ENCODE measurements around the gene SEC14L2. TPM values are rescaled to one million over a fixed set of nuclear protein-coding genes. Genes with fewer than 3 reads are reported as not detected.
"Not testable (repeated sequence)": the region's sequence is repeated elsewhere in the genome, so short reads cannot be mapped to it uniquely, and the experiment has no call there.

SEC14L2 gene
- total RNA-seq, 2 experiments from 2014 or later, result 12.8 to 15.3 TPM

DNA sequence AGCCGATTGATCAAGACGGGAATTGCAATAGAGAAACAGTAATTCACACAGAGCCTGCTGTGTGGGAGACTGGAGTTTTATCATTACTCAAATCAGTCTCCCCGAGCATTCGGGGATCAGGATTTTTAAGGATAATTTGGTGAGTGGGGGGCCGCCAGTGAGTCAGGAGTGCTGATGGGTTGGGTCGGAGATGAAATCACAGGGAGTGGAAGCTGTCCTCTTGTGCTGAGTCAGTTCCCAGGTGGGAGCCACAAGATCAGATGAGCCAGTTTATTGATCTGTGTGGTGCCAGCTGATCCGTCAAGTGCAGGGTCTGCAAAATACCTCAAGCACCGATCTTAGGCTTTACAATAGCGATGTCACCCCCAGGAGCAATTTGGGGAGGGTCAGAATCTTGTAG lies 44.3 kb downstream of the SEC14L2 start:
- Mint-ChIP-seq H3K27me3 (peaks cover 22% of the 10 kb centered on the region), H3K4me1 (ENCODE audit: low read depth) (peaks cover 19% of the 10 kb centered on the region), H3K9me3 (peaks cover 2% of the 10 kb centered on the region), H3K27ac (no peak overlapping the region), H3K36me3 (peaks cover 3% of the 10 kb centered on the region), H3K4me3 (no peak overlapping the region)
- intact Hi-C loops (cut with micrococcal nuclease), result no loop called here
- CTCF ChIA-PET, result no interaction called here
- POLR2A ChIA-PET, result no interaction called here
- no peak for DNase-seq

DNA sequence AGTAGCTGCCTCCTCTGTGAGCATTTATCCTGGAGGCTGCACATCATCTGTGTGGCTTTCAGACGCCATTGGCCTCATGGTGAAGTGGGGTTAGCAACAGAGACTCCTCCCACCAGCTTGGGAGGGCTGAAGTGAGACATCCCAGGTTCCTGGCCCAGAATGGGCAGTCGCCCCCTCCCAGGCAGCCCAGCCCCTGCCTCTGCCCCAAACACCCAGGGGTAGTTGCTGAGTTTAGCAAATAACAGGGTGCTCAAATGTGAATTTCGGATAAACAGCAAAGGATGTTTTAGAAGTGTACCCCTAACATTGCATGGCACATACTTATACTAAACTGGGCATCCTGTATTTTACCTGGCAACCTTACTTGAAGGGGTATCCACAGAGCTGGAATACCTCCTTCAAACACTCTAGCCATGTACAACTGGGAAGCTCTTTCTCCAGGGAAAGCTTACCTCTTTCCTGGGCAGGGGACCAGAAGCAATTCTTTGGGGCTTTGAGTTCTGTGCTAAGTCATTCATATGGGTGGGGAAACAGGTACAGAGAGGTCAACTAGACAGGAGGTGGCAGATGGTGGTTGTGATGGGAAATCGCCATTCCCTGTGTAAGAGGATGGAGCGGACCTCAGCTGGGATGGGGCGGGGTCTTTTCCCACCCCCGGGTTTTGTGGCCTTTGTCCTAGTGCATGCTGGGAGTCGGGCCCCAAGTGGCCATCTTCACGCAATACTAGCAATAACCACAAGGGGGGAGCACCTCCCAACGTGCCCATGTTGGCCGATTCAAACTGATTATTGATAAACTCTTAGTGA lies 48.0 kb downstream of the SEC14L2 start:
- H3K4me3 Mint-ChIP-seq, result no peak overlapping the region

DNA sequence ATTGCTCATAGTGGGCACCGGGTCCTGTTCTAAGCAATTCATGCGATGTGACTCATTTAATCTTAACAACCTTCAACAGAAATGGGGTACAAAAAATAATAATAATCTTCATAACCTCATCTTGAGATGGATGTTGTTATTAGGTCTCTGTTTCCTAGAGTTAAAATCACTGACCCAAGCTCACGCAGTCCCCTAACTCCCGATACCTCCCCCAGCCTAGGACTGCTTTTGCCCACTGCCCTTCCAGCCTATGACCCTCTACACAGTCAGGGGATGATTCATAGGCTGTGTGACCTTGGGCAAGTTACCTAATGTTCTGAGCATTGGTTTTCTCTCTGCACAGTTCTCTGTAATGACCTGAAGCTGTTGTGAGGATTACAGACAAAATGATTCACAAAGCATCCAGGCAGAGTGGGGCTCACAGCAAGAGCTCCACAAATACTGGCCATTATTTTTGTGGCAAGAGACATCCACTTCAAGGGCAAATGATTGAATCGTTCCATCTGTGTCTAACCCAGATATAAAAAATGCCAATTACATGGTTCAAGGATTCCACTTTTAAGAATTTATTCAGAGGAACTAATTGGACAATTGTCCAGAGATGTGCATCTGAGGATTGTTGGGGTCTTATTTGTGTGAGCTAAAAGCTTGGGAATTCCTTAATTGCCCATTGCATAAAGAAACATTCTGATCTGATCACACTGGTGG lies 48.8 kb downstream of the SEC14L2 start:
- ChIA-PET CTCF (interaction anchor here (0.7 to 3.0 kb wide), 14 partner anchors 9 to 474 kb away, joined by 3 to 35 read pairs (median 4); partner anchors contain the start of gene MTFP1), POLR2A (no interaction called here)
- no peak for DNase-seq
- H3K27ac Mint-ChIP-seq, result no peak overlapping the region
- H3K9me3 Mint-ChIP-seq, result no peaks in the 10 kb centered on the region
- intact Hi-C loops (cut with micrococcal nuclease), result loop anchor here (2.0 kb wide), 1 partner anchor 39 kb away; no protein-coding TSS in a partner anchor
- peaks cover 1% of the 10 kb centered on the region for H3K36me3 Mint-ChIP-seq
- H3K4me3 Mint-ChIP-seq, result no peak overlapping the region
- peaks cover 30% of the 10 kb centered on the region for H3K27me3 Mint-ChIP-seq
- peaks cover 19% of the 10 kb centered on the region for H3K4me1 Mint-ChIP-seq (ENCODE audit: low read depth)

More for the DNA sequence above, 48.0 kb downstream of the SEC14L2 start:
- Mint-ChIP-seq H3K27me3 (peaks cover 33% of the 10 kb centered on the region), H3K4me1 (ENCODE audit: low read depth) (peaks cover 19% of the 10 kb centered on the region), H3K36me3 (peaks cover 1% of the 10 kb centered on the region), H3K27ac (no peak overlapping the region), H3K9me3 (no peaks in the 10 kb centered on the region)
- DNase-seq, result peak; percentile 78
- ChIA-PET CTCF (interaction anchor here (0.7 to 3.0 kb wide), 18 partner anchors 9 to 474 kb away, joined by 3 to 35 read pairs (median 4); partner anchors contain the start of genes MTFP1 and RNF215), POLR2A (interaction anchor here (1.0 kb wide), 1 partner anchor 21 kb away, joined by 3 read pairs; no protein-coding TSS in a partner anchor)
- intact Hi-C loops (cut with micrococcal nuclease), result loop anchor here (2.0 kb wide), 1 partner anchor 40 kb away; no protein-coding TSS in a partner anchor

DNA sequence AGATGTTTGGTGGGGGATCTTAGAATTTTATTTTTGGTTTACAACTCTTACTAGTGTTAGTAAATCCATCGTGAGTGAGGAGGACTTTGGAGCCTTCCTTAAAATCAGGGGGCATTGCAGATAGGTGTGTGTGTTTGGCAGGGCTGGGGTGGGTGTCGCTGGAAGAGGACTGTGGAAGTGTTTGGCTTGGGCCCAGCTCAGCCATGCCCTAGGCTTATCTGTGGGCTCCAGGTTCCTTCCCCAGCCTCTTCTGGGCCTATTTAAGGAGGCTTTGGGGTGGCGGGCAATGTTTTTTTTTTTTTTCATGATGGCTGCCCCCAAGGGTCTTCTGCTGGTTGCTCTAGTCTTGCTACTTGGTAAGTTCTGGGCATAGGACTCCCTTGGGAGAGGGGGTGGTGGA lies 50.8 kb downstream of the SEC14L2 start:
- Mint-ChIP-seq H3K36me3 (no peaks in the 10 kb centered on the region), H3K4me3 (no peak overlapping the region), H3K4me1 (ENCODE audit: low read depth) (peaks cover 12% of the 10 kb centered on the region), H3K27ac (no peak overlapping the region), H3K27me3 (peaks cover 27% of the 10 kb centered on the region), H3K9me3 (no peaks in the 10 kb centered on the region)
- ChIA-PET CTCF (no interaction called here), POLR2A (no interaction called here)
- DNase-seq, result no peak
- intact Hi-C loops (cut with micrococcal nuclease), result no loop called here

DNA sequence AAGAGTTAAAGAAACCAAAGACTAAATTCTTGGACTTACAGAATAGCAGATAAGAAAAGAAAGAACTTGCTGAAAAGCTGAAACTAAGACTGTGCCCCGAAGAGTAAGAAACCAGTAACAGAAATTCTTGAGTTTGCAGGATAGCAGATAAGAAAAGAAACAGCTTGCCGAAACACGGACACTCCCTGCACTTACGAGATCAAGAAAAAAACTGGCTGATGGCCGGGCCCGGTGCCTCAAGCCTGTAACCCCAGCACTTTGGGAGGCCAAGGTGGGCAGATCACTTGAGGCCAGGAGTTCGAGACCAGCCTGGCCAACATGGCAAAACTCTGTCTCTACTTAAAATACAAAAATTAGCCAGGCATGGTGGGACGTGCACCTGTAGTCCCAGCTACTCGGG lies 54.7 kb downstream of the SEC14L2 start:
- intact Hi-C loops (cut with micrococcal nuclease); H3K36me3 Mint-ChIP-seq; DNase-seq; H3K4me3 Mint-ChIP-seq; POLR2A ChIA-PET; H3K9me3 Mint-ChIP-seq; H3K4me1 Mint-ChIP-seq (ENCODE audit: low read depth); H3K27ac Mint-ChIP-seq: not testable (repeated sequence)
- peaks cover 16% of the 10 kb centered on the region for H3K27me3 Mint-ChIP-seq
- CTCF ChIA-PET, result interaction anchor here (1.1 to 1.8 kb wide), 2 partner anchors 34 to 164 kb away, joined by 3 to 4 read pairs; no protein-coding TSS in a partner anchor

DNA sequence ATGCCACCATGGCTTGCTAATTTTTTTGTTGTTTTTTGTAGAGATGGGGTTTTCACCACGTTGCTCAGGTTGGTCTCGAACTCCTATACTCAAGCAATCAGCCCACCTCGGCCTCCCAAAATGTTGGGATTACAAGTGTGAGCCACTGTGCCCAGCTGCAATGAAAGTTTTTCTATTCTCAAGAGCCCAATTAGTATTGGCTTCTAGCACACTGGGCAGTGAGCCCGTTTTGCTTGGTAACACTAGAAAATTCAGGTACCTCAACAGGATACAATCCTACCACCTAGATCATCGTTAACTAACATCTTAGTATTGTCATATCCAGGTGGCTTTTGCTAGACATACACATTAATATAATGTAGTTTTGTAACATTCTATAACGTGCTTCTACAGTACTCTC lies 56.0 kb downstream of the SEC14L2 start:
- H3K4me1 Mint-ChIP-seq (ENCODE audit: low read depth), result no peaks in the 10 kb centered on the region
- no peaks in the 10 kb centered on the region for H3K9me3 Mint-ChIP-seq
- no peak overlapping the region for H3K4me3 Mint-ChIP-seq
- H3K36me3 Mint-ChIP-seq, result no peaks in the 10 kb centered on the region
- POLR2A ChIA-PET, result no interaction called here
- intact Hi-C loops (cut with micrococcal nuclease), result no loop called here
- H3K27me3 Mint-ChIP-seq, result peaks cover 14% of the 10 kb centered on the region
- no peak overlapping the region for H3K27ac Mint-ChIP-seq
- DNase-seq, result no peak
- CTCF ChIA-PET, result interaction anchor here (1.1 kb wide), 1 partner anchor 165 kb away, joined by 3 read pairs; no protein-coding TSS in a partner anchor

DNA sequence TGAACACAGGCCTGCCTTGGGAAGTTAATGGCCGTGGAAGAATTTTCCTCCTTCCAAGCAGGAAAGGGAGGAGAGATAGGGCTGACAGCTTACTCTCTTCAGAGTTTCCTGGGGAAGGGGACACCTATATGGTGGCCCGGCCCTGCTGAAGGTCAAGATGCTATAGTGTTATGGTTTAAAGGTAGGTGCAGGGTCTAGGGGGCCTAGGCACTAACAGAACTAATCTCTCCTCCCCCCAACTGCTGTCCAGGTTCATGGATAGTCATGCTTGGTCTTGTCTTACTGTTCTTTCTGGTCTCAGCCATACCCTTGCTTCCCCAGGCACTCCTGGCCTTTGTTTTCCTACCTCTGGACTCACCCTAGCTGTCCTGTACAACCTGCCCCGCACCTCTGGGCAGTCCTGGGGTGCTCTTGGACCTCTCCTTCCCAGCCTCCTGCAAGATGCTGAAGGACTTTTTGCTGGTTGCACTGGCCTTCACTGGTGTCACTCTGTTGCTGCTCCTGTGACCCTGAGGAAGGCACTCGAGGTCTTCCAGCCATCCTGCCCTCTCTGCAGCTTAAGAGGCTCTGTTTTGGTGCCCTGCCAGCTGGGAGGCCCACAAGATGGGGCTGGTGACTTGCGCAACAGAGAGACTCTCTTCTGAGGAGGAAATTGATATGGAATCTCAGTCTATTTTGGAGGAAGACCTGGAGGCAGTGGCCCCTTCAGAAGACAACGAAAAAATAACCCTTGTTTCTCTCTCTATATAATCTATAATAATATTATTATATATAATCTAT lies 57.1 kb downstream of the SEC14L2 start:
- Mint-ChIP-seq H3K27ac (no peak overlapping the region), H3K9me3 (no peaks in the 10 kb centered on the region), H3K27me3 (peaks cover 14% of the 10 kb centered on the region), H3K4me3 (no peak overlapping the region), H3K4me1 (ENCODE audit: low read depth) (no peaks in the 10 kb centered on the region), H3K36me3 (no peaks in the 10 kb centered on the region)
- peak; percentile 56 for DNase-seq
- CTCF ChIA-PET, result no interaction called here
- POLR2A ChIA-PET, result no interaction called here
- intact Hi-C loops (cut with micrococcal nuclease), result no loop called here

DNA sequence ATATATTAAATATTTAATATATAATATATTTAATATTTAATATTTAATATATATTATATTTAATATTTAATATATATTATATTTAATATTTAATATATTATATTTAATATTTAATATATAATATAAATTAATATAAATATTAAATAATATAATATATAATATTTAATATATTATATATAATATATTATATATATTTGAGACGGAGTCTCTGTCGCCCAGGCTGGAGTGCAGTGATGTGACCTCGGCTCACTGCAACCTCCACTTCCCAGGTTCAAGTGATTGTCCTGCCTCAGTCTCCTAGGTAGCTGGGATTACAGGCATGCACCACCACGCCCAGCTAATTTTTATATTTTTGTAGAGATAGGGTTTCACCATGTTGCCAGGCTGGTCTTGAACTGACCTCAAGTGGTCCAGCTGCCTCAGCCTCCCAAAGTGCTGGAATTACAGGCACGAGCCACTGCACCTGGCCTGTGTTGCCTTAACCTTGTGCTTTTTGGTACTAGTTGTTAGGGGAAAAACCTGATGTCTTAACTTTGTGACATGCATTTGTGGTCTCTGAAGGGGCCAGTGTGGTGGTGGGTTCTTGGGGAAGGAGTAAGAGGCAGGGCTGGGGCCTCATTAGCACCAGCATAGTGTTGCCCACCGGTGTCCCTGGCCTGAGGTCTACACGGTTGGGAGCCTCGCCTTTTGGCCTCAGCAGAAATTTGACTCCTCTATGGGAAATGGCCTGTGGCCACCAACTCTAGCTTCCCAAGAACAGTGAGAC lies 58.4 kb downstream of the SEC14L2 start:
- Mint-ChIP-seq H3K27ac (no peak overlapping the region), H3K36me3 (no peaks in the 10 kb centered on the region), H3K27me3 (peaks cover 13% of the 10 kb centered on the region), H3K4me1 (ENCODE audit: low read depth) (no peaks in the 10 kb centered on the region), H3K4me3 (no peak overlapping the region), H3K9me3 (no peaks in the 10 kb centered on the region)
- DNase-seq, result no peak
- POLR2A ChIA-PET, result no interaction called here
- CTCF ChIA-PET, result interaction anchor here (1.0 kb wide), 1 partner anchor 167 kb away, joined by 3 read pairs; no protein-coding TSS in a partner anchor
- intact Hi-C loops (cut with micrococcal nuclease), result no loop called here

DNA sequence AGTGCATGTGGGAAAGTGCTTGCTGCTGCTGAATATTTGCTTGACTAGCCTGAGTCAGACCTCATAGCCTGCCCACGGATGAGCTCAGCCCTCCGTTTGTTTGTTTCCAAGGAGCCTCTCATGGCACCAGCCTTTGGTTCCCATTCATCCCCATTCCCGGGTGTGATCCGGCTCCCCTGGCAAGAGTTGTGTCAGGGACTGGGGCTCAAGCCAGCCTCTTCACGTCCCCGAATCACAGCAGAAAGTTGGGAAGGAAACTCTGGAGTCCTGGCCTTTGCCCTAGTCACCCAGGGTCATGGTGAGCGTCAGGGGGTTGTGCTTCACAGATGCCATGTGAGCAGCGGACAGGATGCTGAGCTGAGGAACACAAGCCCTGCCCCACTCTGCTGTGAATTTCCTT lies 61.2 kb downstream of the SEC14L2 start:
- no peaks in the 10 kb centered on the region for H3K9me3 Mint-ChIP-seq
- ChIA-PET POLR2A (no interaction called here), CTCF (no interaction called here)
- H3K4me1 Mint-ChIP-seq (ENCODE audit: low read depth), result no peaks in the 10 kb centered on the region
- intact Hi-C loops (cut with micrococcal nuclease), result no loop called here
- H3K27me3 Mint-ChIP-seq, result peaks cover 10% of the 10 kb centered on the region
- no peaks in the 10 kb centered on the region for H3K36me3 Mint-ChIP-seq
- no peak for DNase-seq
- H3K27ac Mint-ChIP-seq, result no peak overlapping the region
- no peak overlapping the region for H3K4me3 Mint-ChIP-seq

DNA sequence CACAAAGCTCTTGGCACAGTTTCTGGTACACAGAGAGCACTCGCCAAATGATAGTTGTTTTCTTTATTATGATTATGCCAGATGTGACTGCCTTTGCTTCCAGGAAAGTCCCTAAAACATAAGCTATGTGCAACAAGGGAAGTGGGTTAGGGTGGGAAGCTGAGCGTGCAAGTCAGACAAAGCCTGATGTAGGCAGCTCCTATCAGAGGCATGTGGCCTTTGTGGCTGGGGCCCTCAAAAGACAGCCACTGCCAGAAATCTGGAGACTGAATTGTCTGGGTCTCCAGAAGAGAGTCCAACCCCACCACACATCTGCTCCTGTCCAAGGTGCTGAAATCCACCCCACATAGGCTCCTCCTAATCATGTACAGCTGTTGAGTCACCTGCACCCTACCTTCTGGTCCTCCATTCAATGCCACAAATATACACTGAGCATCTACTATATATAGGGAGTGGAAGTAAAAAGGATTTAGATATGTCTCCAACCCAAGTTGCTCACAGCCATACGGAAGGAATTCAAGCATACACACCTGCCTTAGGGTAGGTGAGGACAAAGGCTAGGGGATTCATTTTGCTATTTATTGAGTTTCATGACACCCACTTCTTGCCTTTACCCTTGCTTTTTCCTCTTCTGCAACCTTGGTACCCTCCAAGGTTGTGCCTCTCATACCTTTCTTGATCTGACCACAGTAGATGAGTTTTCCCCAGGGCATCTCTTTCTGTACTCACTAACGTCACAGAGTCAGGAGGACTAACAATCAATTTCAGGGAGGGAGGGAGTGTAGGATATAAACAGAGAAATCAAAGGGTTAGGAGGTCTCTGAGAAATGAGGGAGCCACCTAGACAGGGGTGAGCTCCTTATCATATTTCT lies 62.6 kb downstream of the SEC14L2 start:
- intact Hi-C loops (cut with micrococcal nuclease), result no loop called here
- CTCF ChIA-PET, result interaction anchor here (0.6 to 1.4 kb wide), 3 partner anchors 14 to 72 kb away, joined by 3 to 7 read pairs (median 3); no protein-coding TSS in a partner anchor
- POLR2A ChIA-PET, result no interaction called here
- H3K4me1 Mint-ChIP-seq (ENCODE audit: low read depth), result no peaks in the 10 kb centered on the region
- H3K36me3 Mint-ChIP-seq, result no peaks in the 10 kb centered on the region
- no peaks in the 10 kb centered on the region for H3K9me3 Mint-ChIP-seq
- peak; percentile 33 for DNase-seq
- no peak overlapping the region for H3K4me3 Mint-ChIP-seq
- H3K27me3 Mint-ChIP-seq, result peaks cover 9% of the 10 kb centered on the region
- no peak overlapping the region for H3K27ac Mint-ChIP-seq

DNA sequence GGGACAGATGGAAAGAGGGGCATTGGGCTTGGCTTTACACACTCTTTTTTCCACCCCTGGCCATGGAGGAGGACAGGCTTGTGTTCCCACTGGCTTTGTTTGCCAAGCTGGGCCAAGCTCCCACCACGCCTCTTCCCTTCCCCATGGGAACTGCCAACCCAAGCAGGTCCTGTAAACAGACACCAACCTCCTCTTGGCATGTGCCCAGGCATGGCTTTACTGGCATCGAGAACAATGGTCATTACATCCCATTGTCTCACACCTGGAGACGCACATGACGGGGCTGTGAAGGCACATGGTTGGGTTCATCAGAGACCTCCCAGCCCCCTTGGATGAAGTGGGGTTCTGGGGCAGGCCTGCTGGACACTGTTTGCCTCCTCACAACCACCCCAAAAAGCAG lies 63.3 kb downstream of the SEC14L2 start:
- Mint-ChIP-seq H3K4me3 (no peak overlapping the region), H3K9me3 (no peaks in the 10 kb centered on the region), H3K4me1 (ENCODE audit: low read depth) (no peaks in the 10 kb centered on the region), H3K36me3 (no peaks in the 10 kb centered on the region), H3K27ac (no peak overlapping the region), H3K27me3 (peaks cover 12% of the 10 kb centered on the region)
- ChIA-PET POLR2A (no interaction called here), CTCF (no interaction called here)
- intact Hi-C loops (cut with micrococcal nuclease), result no loop called here
- DNase-seq, result no peak

Measured in activated CD4-positive, alpha-beta memory T cell treated with anti-CD3 and anti-CD28 coated beads for 36 hours (primary cell).